ENCODE measurements around the gene NUDT16L1. TPM values are rescaled to one million over a fixed set of nuclear protein-coding genes. Genes with fewer than 3 reads are reported as not detected.
"Not testable (repeated sequence)": the region's sequence is repeated elsewhere in the genome, so short reads cannot be mapped to it uniquely, and the experiment has no call there.

Gene NUDT16L1
- total RNA-seq, 1 donor from 2014 or later, result 51.7 TPM

GRCh38 chr16:4734730-4735535 lies 41.6 kb downstream of the NUDT16L1 start:
- peak; percentile 93 for DNase-seq
- intact Hi-C loops (cut with micrococcal nuclease), result no loop called here
- peak; percentile 85 for ATAC-seq

GRCh38 chr16:4736546-4736945 lies 43.2 kb downstream of the NUDT16L1 start:
- DNase-seq (no peak), ATAC-seq (no peak)
- intact Hi-C loops (cut with micrococcal nuclease), result no loop called here

GRCh38 chr16:4737545-4737944 lies 44.2 kb downstream of the NUDT16L1 start:
- ATAC-seq, result no peak
- intact Hi-C loops (cut with micrococcal nuclease), result no loop called here
- no peak for DNase-seq

- intact Hi-C loops (cut with micrococcal nuclease); DNase-seq; ATAC-seq: not testable (repeated sequence)
These were observed 45.0 kb downstream of the NUDT16L1 start for GRCh38 chr16:4738370-4738769.

GRCh38 chr16:4743226-4743878 lies 50.0 kb downstream of the NUDT16L1 start:
- intact Hi-C loops (cut with micrococcal nuclease), result no loop called here
- DNase-seq (no peak), ATAC-seq (no peak)

GRCh38 chr16:4744555-4745273 lies 51.4 kb downstream of the NUDT16L1 start:
- intact Hi-C loops (cut with micrococcal nuclease), result no loop called here
- no peak for DNase-seq
- no peak for ATAC-seq

GRCh38 chr16:4745274-4745569 lies 51.9 kb downstream of the NUDT16L1 start:
- no peak for DNase-seq
- intact Hi-C loops (cut with micrococcal nuclease), result no loop called here
- ATAC-seq, result no peak

Small RNAs within 50 kb of the gene (microRNA-seq; reads per million reads assigned to microRNA genes)
- gene MIR6769A (ENCODE audit: borderline number of aligned reads), result not detected

Other genes with a start within 250 kb of the NUDT16L1 start
- 24.7 TPM for gene NMRAL1, start 218.9 kb upstream of the NUDT16L1 start, total RNA-seq
- 121 TPM for gene HMOX2, start 217.2 kb upstream of the NUDT16L1 start, total RNA-seq
- 53.3 TPM for gene CDIP1, start 154.8 kb upstream of the NUDT16L1 start, total RNA-seq
- 0.07 TPM for gene C16orf96, start 137.2 kb upstream of the NUDT16L1 start, total RNA-seq
- gene UBALD1, start 78.7 kb upstream of the NUDT16L1 start, total RNA-seq, result 32.4 TPM
- gene MGRN1, start 68.7 kb upstream of the NUDT16L1 start, total RNA-seq, result 31.6 TPM
- 7.8 TPM for gene ANKS3, start 40.7 kb downstream of the NUDT16L1 start, total RNA-seq
- gene DNAAF8, start 41.0 kb downstream of the NUDT16L1 start, total RNA-seq, result 0.30 TPM
- gene ZNF500, start 73.6 kb downstream of the NUDT16L1 start, total RNA-seq, result 8.4 TPM
- not detected for gene SEPTIN12, start 94.8 kb downstream of the NUDT16L1 start, total RNA-seq
- gene SMIM22, start 101.8 kb downstream of the NUDT16L1 start, total RNA-seq, result not detected
- gene ROGDI, start 109.1 kb downstream of the NUDT16L1 start, total RNA-seq, result 134 TPM
- gene GLYR1, start 153.7 kb downstream of the NUDT16L1 start, total RNA-seq, result 102 TPM
- 50.9 TPM for gene UBN1, start 153.9 kb downstream of the NUDT16L1 start, total RNA-seq
- 18.4 TPM for gene PPL, start 243.6 kb downstream of the NUDT16L1 start, total RNA-seq